GM12872 (cell line): ENCODE data around the gene ARHGEF39.
A peak's percentile ranks its signal among the peaks of the same experiment; 100 is the strongest.

ENCODE experiments used
- TF ChIP-seq, protein P1 (sequence below): IDR thresholded peaks from 3 replicates; pipeline ENCODE4 v1.5.1; 2011; ENCODE audit warnings: low read depth, mild to moderate bottlenecking, low read length, moderate library complexity; ENCODE audit not compliant: insufficient read depth

The ARHGEF39 gene

DNA sequence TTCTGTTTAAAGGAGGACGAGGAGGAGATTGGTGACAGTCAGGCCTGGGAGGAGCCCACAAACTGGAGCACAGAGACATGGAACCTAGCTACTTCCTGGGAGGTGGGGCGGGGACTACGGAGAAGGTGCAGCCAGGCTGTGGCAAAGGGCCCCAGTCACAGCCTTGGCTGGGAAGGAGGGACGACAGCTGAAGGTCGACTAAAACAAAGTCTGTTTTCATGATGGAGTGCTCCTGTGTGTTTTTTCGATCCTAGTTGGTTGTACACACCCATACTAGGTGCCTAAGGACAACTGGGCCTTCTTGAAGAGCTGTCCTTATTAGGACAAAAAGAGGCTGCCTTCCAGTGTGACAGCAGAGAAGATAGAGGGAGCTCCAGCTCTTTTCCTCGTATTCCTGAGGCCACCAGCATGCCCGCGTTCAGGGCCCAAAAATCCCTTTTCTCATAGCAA, 4.0 kb downstream of the ARHGEF39 start:
- TF ChIP-seq, protein P1, sequence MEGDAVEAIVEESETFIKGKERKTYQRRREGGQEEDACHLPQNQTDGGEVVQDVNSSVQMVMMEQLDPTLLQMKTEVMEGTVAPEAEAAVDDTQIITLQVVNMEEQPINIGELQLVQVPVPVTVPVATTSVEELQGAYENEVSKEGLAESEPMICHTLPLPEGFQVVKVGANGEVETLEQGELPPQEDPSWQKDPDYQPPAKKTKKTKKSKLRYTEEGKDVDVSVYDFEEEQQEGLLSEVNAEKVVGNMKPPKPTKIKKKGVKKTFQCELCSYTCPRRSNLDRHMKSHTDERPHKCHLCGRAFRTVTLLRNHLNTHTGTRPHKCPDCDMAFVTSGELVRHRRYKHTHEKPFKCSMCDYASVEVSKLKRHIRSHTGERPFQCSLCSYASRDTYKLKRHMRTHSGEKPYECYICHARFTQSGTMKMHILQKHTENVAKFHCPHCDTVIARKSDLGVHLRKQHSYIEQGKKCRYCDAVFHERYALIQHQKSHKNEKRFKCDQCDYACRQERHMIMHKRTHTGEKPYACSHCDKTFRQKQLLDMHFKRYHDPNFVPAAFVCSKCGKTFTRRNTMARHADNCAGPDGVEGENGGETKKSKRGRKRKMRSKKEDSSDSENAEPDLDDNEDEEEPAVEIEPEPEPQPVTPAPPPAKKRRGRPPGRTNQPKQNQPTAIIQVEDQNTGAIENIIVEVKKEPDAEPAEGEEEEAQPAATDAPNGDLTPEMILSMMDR = no peak

DNA sequence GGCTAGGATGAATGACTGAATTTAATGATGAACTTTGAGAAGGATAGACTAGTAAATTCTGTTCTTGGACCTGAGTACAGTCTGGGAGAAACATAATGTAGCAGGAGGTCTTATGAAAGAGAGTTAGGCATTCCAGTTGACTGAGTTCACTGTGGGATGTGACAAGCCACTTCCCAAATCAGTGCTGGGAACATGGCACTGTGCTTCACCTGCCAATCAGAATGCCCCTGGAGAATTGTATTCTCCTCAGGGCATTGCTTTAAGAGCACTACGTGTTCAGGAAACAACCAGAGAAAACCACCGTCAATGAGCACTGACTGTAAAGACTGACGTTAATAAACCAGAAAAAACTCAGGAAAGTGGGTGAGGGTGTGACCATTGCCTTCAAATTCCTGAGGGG, 5.7 kb downstream of the ARHGEF39 start:
- TF ChIP-seq, protein P1 = no peak

DNA sequence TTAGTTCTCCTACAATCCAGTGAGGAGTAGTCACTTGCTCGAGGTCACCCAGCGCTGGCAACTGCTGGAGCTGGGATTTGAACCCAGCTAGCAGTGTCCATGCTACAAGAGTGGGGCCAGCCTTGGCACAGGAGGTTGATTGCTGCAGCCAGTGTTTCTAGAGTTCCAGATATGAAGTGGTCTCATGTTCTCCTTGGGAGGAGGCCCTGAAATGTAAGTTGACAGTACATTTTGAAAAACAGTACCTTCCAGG, 6.1 kb downstream of the ARHGEF39 start:
- TF ChIP-seq, protein P1 = no peak

DNA sequence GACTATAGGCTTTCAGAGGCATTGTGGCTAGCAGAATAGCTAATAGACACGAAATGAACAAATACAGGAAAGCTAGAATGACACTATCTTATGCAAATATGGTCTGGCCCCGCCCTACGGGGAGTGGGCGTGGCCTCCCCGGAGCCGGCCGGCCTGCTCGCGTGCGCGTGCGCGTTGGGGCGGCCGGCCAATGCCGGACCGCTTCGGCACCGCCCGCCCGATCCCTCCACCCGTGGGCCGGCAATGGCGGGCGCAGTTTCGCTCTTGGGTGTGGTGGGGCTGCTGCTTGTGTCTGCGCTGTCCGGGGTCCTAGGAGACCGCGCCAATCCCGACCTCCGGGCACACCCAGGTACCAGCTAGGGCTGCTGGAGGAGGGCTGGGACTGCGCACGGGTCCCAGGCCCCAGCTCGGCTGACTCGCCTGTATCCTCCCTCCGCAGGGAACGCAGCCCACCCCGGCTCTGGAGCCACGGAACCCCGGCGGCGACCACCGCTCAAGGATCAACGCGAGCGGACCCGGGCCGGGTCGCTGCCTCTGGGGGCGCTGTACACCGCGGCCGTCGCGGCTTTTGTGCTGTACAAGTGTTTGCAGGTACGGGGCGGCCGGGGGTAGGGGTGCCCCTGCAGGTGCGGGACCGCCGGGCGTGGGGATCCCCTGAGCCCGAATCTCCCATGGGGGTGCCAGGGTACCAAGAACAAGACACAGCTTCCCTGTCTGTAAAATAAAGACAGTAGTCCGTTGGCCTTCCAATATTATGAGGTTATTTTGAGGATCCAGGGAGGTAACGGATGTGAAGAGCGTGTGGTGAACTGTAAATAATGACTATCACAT, 6.6 kb downstream of the ARHGEF39 start, which contains the start of gene CCDC107:
TSS of gene CCDC107 (plus strand) at position 156 of the 831 bp plus-strand sequence. CDS start at position 244, 88 bp downstream.
- TF ChIP-seq, protein P1 = peak; percentile 66; the same call in 2 of the 3 replicates

DNA sequence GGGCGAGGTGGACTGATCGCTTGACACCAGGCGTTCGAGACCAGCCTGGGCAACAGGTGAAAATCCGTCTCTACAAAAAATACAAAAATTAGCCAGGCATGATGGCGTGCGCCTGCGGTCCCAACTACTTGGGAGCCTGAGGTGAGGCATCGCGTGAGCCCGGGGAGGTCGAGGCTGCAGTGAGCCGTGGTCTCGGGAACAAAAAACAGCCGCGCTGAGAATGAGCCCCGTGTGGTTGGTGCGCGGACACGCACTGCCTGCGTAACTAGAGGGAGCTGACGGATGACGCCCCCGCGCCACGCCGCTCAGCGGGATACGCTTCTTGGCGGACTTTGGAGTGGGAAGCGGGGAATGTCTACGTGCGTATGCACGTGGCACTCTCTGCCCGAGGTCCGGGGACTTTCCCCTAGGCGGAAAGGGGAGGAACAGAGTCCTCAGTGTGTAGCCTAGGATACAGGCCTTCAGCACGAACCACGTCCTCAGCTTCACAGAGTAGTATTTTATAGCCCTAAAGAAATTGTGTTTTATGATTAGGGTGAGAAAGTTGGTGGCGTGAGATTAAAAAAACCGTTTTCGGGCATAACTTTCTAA, 7.4 kb downstream of the ARHGEF39 start, which contains the start of gene RMRP:
TSS of gene RMRP (minus strand) at position 474 of the 591 bp plus-strand sequence.
- TF ChIP-seq, protein P1 = 0 out of 3 replicates have a peak, but pooled peaks have one; percentile 10

DNA sequence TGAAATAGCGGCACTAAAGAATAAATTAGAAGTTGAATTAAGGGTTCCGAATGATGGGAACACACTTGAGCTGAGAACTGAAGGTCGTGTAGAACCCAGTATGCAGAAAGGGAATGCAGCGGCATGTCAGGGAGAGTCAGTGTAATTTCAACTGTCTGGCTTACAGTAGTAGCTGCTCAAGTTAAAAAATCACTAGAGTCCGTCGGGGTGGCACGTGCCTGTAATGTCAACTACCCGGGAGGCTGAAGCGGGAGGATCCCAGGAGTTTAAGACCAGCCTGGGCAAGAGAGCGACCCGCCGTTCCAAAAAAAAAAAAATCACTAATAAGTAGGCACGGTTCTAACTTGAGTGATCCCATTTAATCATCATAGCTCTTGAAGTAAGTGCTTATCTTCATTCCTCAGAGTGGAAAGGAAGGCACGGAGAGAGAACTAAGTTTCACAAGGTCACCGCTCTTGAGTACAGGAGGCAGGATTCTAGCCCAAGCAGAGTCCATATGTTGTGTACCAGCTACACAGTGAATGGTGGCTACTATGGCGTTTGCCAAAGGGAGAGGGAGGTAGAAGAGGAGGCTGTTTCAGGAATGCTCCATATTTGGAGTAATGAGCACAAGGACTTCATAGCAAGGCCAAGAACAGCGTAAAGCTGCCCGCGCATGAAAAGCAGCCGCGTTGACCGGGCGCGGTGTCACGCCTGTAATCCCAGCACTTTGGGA, 8.0 kb downstream of the ARHGEF39 start:
- TF ChIP-seq, protein P1 = no peak

DNA sequence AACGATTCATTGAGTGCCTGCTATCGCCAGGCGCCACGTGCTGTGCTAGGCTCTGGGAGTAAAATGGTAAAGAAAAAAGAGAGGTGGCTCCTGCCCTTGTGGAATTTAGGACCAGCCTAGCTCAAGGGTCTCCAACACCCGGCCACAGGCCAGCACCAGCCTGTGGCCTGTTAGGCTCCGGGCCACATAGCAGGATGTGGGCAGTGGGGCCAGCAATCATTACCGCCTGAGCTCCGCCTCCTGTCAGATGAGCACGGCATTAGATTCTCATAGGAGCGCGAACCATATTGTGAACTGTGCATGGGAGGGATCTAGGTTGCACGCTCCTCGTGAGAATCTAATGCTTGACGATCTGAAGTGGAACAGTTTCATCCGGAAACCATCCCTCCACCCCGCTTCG, 8.6 kb downstream of the ARHGEF39 start:
- TF ChIP-seq, protein P1 = no peak
